ENCODE data around the gene KRT76.

DNA sequence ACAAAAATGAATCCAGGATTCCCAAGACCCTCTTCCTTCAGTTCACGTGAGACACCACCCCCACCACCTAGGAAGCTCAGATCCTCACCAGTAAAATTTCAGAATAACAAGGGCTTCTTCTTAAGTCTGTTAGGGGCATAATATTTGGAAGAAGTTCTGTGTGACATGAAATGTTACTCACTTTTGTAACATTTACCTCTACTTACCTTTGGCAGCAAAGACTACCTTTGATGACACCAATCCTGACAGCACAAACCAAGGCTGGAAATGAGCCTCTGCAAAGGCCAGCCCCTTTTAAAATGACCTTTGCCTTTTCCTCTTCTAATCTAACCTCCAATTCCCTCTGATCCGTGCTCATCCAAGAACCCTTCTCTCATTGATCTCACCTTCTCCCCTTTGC lies 54.5 kb downstream of the KRT76 start:
- no peak for TF ChIP-seq EZH2phosphoT487 (IDR thresholded peaks at IDR 0.05; ENCODE audit: insufficient read depth, low read depth)
- no peak for TF ChIP-seq EZH2 (IDR thresholded peaks at IDR 0.05; ENCODE audit: insufficient read depth, poor library complexity, severe bottlenecking)

Measured in GM23248 (cell line).